GM12801 (cell line): ENCODE measurements around the gene CPVL.

Experiments used
- TF ChIP-seq, protein P1 (sequence below): IDR thresholded peaks from one replicate; pipeline ENCODE4 v1.5.1; 2011; ENCODE audit warnings: control low read depth; ENCODE audit not compliant: insufficient read length; ENCODE audit errors: extremely low read depth

CPVL gene

DNA sequence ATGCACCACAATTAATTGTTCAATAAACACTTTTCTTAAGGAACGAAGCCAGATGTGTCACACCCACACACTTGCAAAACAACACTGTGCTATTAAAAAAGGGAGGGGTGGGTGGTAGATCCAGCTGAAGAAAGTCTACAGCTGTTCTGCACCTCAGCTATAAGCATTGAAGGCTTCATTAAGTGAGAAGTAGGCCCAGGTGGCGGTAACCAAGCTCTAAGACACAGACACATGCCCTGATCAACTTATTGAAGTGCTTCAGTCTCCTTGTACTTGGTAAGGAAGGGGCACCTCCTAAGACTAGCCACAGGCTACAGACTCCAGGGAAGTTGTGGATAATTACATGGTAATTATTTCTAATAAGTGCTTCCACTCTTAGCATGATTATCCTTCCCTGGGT is 4.5 kb upstream of the CPVL start:
- TF ChIP-seq, protein P1, sequence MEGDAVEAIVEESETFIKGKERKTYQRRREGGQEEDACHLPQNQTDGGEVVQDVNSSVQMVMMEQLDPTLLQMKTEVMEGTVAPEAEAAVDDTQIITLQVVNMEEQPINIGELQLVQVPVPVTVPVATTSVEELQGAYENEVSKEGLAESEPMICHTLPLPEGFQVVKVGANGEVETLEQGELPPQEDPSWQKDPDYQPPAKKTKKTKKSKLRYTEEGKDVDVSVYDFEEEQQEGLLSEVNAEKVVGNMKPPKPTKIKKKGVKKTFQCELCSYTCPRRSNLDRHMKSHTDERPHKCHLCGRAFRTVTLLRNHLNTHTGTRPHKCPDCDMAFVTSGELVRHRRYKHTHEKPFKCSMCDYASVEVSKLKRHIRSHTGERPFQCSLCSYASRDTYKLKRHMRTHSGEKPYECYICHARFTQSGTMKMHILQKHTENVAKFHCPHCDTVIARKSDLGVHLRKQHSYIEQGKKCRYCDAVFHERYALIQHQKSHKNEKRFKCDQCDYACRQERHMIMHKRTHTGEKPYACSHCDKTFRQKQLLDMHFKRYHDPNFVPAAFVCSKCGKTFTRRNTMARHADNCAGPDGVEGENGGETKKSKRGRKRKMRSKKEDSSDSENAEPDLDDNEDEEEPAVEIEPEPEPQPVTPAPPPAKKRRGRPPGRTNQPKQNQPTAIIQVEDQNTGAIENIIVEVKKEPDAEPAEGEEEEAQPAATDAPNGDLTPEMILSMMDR: no peak

DNA sequence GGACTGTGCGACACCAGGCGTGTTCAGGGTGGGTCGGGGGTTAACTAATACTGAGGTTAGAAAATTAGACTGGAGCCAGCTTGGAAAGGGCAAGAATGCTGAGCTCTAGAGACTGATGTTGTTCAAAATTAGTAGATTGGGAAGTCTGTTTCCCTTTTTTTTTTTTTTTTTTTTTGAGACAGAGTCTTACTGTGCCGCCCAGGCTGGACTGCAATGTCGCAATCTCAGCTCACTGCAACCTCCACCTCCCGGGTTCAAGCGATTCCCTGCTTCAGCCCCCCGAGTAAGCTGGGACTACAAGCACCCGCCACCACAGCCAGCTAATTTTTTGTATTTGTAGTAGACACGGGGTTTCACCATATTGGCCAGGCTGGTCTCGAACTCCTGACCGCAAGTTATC is 2.7 kb upstream of the CPVL start:
- TF ChIP-seq, protein P1: no peak

DNA sequence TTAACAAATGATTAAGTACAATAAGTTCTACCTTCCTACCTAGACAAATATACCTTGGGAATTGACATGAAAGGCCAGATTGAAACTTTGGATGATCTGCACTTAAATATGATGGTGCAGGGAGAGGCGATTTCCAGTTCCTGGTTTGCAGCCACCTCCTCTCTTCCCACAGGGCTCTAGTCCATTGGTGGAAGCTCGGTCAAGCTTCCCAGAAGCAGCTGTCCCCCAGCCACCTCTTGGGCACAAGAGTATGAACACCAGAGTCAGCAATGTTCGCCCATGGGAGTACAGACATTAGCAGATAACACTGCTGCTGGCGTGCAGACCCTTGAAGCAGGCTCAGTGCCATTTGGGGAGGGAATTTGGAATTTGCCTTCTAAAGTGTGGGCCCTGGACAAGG is 1.5 kb upstream of the CPVL start:
- TF ChIP-seq, protein P1: no peak

DNA sequence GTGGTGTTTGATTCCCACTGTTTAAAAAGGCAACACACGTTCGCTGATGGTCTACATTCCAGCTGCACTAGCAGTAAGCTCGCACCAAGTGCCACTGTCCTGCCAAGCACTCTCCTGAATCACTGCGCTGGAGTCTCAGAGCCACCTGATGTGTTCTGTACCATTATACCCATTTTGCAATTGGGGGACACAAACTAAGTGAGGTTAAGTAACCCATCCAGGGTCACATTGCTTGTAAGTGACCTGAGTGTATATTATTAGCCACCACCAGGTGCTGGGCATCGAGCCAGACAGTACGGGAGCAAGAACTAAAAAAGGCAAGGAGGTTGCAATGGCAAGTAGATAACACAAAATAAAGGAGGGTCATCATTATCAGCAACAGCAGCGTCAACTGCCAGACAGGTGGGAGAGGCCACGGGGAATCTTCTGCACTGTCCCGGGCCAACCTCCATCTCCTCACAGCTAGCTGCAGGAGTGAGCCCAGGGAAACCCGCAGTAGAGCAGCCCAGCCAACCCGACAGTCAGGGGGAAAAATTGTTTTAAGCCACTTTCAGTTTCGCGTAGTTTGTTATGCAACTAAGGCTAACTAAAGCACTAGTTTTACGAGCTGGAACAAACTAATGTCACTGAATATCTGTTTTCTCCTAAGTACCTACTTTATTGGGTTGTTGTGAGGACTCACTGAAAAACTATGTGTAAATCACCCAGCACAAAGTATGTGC is 712 bp upstream of the CPVL start:
- TF ChIP-seq, protein P1: no peak

DNA sequence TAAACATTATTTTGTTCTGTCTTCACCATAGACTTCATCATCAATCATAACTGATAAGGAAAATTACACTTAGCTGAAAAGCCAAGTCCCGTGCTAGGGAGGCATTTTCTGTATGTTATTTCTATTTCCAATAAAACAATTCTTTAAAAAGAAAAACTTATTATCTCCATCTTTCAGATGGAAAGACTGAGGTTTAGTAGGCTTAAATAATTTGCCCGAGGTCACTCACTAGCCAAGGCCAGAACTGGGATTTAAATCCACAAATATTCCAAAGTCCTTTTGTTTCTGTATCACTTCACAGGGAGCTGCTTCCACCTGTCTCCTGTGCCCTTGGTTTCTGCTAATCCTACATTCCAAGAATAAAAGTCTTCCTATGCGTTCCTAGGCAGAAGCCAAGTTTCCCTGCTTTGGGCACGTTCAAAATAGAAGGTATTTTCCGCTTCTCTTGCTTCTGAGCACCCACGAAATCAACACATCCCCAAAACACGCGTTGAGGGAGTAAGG is 732 bp downstream of the CPVL start:
- TF ChIP-seq, protein P1: no peak

DNA sequence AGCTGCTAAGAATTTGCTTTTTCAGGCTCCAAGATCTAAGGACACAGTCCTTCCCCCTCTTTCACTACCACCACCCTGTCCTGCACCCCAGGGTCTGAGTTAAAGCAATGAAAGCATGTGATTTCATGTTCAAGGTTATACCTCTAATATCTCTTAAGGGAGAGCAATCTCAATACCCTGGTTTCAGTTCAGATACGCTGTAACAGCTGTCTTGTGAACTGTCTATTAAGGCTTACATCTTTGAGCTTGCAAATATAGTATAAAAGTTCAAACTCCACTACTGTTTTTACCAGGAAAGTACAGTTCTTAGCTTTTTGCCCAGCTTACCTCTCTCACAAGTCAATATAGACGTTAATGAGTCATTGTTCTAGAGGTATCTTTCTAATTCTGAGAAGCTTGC is 2.6 kb downstream of the CPVL start:
- TF ChIP-seq, protein P1: no peak

DNA sequence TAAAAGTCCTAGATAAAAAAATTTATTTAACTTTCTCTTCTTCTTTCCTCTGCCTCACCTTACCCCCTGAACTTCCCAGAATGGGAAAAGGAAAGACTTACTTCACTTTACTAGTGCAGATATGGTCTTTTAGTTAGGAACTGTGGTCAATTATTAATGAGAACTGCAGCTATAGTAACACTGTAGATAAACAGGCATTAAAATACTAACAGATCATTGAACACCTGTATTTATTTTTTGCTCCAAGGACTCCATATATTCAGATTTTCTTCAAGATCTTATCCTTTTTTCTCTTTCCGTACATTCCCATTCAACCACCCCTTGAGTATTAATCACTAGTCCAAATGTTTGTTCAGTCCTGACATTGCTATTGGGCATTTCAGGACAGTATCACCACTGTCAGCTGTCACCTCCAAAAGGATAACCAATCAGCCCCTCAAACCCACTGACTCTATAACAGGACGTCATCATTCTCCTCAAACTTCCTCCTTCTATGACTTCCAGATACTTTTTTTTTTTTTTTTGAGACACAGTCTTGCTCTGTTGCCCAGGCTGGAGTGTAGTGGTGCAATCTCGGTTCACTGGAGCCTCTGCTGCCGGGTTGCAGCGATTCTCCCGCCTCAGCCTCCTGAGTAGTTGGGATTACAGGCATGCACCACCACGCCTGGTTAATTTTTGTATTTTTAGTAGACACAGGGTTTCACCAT is 4.2 kb downstream of the CPVL start:
- TF ChIP-seq, protein P1: no peak
